SK-N-SH treated with all-trans-retinoic acid at 6 μM for 48 hours (cell line): Measurements from ENCODE around the gene GRIN1.

Source experiments
- OSR1 ChIP-seq: fragments of 250-450 bp; sonication (Bioruptor Pico); IDR thresholded peaks from 2 replicates; pipeline ENCODE4 v1.8.0; 2022; ENCODE audit warnings: moderate library complexity, mild to moderate bottlenecking, inconsistent platforms
- SNAI2 ChIP-seq: fragments of 250-450 bp; sonication (Bioruptor Pico); IDR thresholded peaks from 2 replicates; pipeline ENCODE4 v1.5.0; 2020; ENCODE audit warnings: mild to moderate bottlenecking, moderate library complexity
- ZC3H10 ChIP-seq: fragments of 250-450 bp; sonication (Bioruptor Pico); IDR thresholded peaks from 2 replicates; pipeline ENCODE4 v1.5.1; 2021; ENCODE audit warnings: mild to moderate bottlenecking, moderate library complexity
- ZFP3 ChIP-seq: fragments of 250-450 bp; sonication (Bioruptor Pico); IDR thresholded peaks from 2 replicates; pipeline ENCODE4 v1.5.0; 2020; ENCODE audit warnings: mild to moderate bottlenecking, moderate library complexity
- ZNF565 ChIP-seq: fragments of 450-650 bp; formaldehyde crosslinking; conservative IDR thresholded peaks from 2 replicates; pipeline ENCODE4 v1.5.0; 2020; ENCODE audit warnings: low read depth, mild to moderate bottlenecking, moderate library complexity
- ZNF8 ChIP-seq: fragments of 450-650 bp; formaldehyde crosslinking; IDR thresholded peaks from 2 replicates; pipeline ENCODE4 v1.5.0; 2020; ENCODE audit warnings: mild to moderate bottlenecking, moderate library complexity
- TF ChIP-seq, protein P1 (sequence below): fragments of 250-450 bp; sonication (Bioruptor Pico); IDR thresholded peaks from 2 replicates; pipeline ENCODE4 v1.5.1; 2021; ENCODE audit warnings: mild to moderate bottlenecking, moderate library complexity

- TF ChIP-seq, protein P1, sequence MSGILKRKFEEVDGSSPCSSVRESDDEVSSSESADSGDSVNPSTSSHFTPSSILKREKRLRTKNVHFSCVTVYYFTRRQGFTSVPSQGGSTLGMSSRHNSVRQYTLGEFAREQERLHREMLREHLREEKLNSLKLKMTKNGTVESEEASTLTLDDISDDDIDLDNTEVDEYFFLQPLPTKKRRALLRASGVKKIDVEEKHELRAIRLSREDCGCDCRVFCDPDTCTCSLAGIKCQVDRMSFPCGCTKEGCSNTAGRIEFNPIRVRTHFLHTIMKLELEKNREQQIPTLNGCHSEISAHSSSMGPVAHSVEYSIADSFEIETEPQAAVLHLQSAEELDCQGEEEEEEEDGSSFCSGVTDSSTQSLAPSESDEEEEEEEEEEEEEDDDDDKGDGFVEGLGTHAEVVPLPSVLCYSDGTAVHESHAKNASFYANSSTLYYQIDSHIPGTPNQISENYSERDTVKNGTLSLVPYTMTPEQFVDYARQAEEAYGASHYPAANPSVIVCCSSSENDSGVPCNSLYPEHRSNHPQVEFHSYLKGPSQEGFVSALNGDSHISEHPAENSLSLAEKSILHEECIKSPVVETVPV (CRISPR knock-in tag) = no peak
- no peak for TF ChIP-seq ZFP3 (CRISPR knock-in tag)
- TF ChIP-seq ZNF8 = no peak
- TF ChIP-seq OSR1 = no peak
- no peak for TF ChIP-seq SNAI2 (CRISPR knock-in tag)
- no peak for TF ChIP-seq ZNF565
- no peak for TF ChIP-seq ZC3H10
These were observed 10.6 kb upstream of the GRIN1 start for GRCh38 chr9:137128158-137128861.
